WTC11 (cell line): Measurements from ENCODE around the gene PEX6. TPM values are rescaled to one million over a fixed set of nuclear protein-coding genes. Genes with fewer than 3 reads are reported as not detected.

Experiments used
- ARID4B ChIP-seq: sonication (generic); formaldehyde crosslinking; IDR thresholded peaks from 2 replicates; pipeline ENCODE4 v1.8.0; 2023; ENCODE audit warnings: missing genetic modification reagents, mild to moderate bottlenecking, borderline replicate concordance
- ATF1 ChIP-seq: sonication (generic); formaldehyde crosslinking; IDR thresholded peaks from 2 replicates; pipeline ENCODE4 v1.8.1; 2023; ENCODE audit warnings: mild to moderate bottlenecking, moderate library complexity, missing genetic modification reagents
- ATF2 ChIP-seq: sonication (generic); formaldehyde crosslinking; IDR thresholded peaks from 2 replicates; pipeline ENCODE4 v1.8.1; 2022; ENCODE audit warnings: low read depth, missing genetic modification reagents, borderline replicate concordance
- CREB1 ChIP-seq: sonication (generic); formaldehyde crosslinking; IDR thresholded peaks from 2 replicates; pipeline ENCODE4 v1.8.0; 2023; ENCODE audit warnings: mild to moderate bottlenecking, missing genetic modification reagents
- E2F5 ChIP-seq: sonication (generic); formaldehyde crosslinking; IDR thresholded peaks from 2 replicates; pipeline ENCODE4 v1.8.1; 2022; ENCODE audit warnings: mild to moderate bottlenecking, moderate library complexity, missing genetic modification reagents
- FOXK1 ChIP-seq: sonication (generic); formaldehyde crosslinking; IDR thresholded peaks from 2 replicates; pipeline ENCODE4 v1.8.0; 2022; ENCODE audit warnings: mild to moderate bottlenecking, moderate library complexity, missing genetic modification reagents
- GTF2I ChIP-seq: fragments of 250-450 bp; sonication (Bioruptor Pico); conservative IDR thresholded peaks from 2 replicates; pipeline ENCODE4 v1.4.0; 2021; ENCODE audit warnings: mild to moderate bottlenecking
- IRF2 ChIP-seq: sonication (generic); formaldehyde crosslinking; IDR thresholded peaks from 2 replicates; pipeline ENCODE4 v1.8.0; 2022; ENCODE audit warnings: low read depth, missing genetic modification reagents, borderline replicate concordance
- PRDM15 ChIP-seq: sonication (generic); formaldehyde crosslinking; IDR thresholded peaks from 2 replicates; pipeline ENCODE4 v1.8.0; 2022; ENCODE audit warnings: missing genetic modification reagents
- RORB ChIP-seq: fragments of 250-450 bp; sonication (Bioruptor Pico); IDR thresholded peaks from 2 replicates; pipeline ENCODE4 v1.9.0; 2021; ENCODE audit warnings: mild to moderate bottlenecking
- SP1 ChIP-seq: sonication (generic); formaldehyde crosslinking; conservative IDR thresholded peaks from 2 replicates; pipeline ENCODE4 v1.8.1; 2022; ENCODE audit warnings: missing genetic modification reagents
- ZNF671 ChIP-seq: fragments of 250-450 bp; sonication (Bioruptor Pico); IDR thresholded peaks from 2 replicates; pipeline ENCODE4 v1.8.0; 2021; ENCODE audit warnings: mild to moderate bottlenecking
- total RNA-seq: library from RNA; stranded (reverse); gene quantifications from 3 replicates; pipeline ENCODE4 v1.2.3, GENCODE V29; 2021
- TF ChIP-seq, protein P1 (sequence below): fragments of 250-450 bp; sonication (Bioruptor Pico); conservative IDR thresholded peaks from 2 replicates; pipeline ENCODE4 v1.9.0; 2021; ENCODE audit warnings: mild to moderate bottlenecking
- TF ChIP-seq, protein P2 (sequence below): sonication (generic); formaldehyde crosslinking; IDR thresholded peaks from 2 replicates; pipeline ENCODE4 v1.8.1; 2023; ENCODE audit warnings: mild to moderate bottlenecking, moderate library complexity, missing genetic modification reagents
- TF ChIP-seq, protein P3 (sequence below): fragments of 200-600 bp; IDR thresholded peaks from 2 replicates; pipeline ENCODE4 v1.8.0; 2022; ENCODE audit warnings: antibody characterized with exemption

PEX6 gene
- total RNA-seq, 1 experiment from 2014 or later: 8.2 TPM

DNA sequence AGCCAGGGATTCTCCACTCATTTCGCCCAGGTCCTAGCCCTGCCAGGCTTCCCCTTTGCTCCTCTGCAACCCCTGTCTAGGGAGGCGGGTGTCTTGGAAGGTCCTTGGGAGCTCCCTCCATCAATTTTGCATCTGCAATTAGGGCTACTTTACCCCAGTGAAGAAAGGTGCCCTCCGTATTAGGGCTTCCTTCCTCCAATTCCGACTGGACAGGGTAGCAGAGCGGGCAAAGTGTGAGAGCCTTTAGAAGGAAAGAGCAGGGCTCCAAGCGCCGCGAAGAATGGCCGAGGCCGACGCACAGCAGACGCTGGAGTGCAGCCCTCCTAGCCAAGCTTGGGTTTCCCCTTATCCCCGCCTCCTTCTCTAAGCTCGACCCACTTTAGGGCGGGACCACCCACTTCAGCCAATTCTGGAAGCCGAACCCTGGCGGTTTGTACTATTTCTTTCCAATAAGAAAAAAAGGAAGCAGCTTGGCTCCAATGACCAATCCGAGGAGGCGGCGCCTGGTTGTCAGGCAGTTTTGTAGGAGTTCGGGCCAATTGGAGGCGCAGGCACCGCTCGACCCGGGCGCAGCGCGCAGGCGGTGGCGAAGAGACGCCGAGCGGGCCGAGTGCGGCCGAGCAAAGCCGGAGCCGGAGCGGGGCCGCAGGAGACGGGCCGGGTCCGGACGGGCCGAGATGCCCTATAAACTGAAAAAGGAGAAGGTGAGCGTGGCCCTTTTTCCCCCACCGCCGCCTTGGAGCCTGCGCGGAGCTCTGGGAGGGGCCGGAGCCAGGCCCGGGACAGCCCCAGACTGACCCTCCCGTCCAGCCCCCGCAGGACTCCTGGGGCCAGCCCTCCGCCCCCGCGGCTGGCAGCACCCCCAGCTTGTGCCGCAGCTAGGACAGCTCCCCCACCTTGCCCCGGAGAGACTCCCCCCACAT is 5.3 kb upstream of the PEX6 start, which contains the start of gene PPP2R5D (continued):
- TF ChIP-seq, protein P1, sequence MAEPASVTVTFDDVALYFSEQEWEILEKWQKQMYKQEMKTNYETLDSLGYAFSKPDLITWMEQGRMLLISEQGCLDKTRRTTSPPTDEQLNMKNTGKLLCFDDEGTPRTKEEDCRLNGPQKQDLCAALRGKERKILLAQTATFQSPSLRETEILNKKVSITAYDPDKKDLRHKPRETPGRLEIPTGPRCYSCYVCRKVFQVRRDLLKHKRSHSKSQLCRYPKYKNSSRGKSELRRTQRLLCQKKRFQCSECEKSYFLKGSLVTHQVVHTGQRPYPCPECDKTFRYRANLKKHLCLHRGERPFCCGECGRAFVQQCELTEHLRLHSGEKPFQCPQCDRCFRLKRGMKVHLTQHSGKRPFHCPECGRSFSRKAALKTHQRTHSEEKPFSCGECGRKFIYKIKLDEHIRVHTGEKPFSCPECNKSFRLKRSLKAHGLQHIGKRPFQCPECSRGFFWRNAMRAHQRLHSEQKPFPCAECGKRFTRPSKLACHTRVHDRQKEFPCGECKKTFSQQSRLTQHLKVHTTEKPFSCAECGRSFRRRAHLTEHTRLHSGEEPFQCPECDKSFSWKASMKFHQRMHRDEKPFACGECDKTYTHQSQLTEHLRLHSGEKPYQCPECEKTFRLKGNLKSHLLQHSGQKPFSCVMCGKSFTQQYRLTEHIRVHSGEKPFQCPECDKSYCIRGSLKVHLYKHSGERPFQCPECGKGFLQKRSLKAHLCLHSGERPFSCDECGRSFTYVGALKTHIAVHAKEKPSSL (CRISPR knock-in tag): no peak
- TF ChIP-seq, protein P2, sequence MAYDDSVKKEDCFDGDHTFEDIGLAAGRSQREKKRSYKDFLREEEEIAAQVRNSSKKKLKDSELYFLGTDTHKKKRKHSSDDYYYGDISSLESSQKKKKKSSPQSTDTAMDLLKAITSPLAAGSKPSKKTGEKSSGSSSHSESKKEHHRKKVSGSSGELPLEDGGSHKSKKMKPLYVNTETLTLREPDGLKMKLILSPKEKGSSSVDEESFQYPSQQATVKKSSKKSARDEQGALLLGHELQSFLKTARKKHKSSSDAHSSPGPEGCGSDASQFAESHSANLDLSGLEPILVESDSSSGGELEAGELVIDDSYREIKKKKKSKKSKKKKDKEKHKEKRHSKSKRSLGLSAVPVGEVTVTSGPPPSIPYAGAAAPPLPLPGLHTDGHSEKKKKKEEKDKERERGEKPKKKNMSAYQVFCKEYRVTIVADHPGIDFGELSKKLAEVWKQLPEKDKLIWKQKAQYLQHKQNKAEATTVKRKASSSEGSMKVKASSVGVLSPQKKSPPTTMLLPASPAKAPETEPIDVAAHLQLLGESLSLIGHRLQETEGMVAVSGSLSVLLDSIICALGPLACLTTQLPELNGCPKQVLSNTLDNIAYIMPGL: 0 out of 2 replicates have a peak, but pooled peaks have one; percentile 16
- TF ChIP-seq CREB1 (CRISPR knock-in tag) (no peak), ARID4B (CRISPR knock-in tag) (no peak), RORB (CRISPR knock-in tag) (no peak), E2F5 (no peak), ATF2 (CRISPR knock-in tag) (no peak), FOXK1 (CRISPR knock-in tag) (no peak), GTF2I (CRISPR knock-in tag) (no peak), SP1 (CRISPR knock-in tag) (peak; percentile 81), ATF1 (CRISPR knock-in tag) (no peak), ZNF671 (no peak), IRF2 (CRISPR knock-in tag) (no peak), PRDM15 (CRISPR knock-in tag) (peak; percentile 76)
- TF ChIP-seq, protein P3, sequence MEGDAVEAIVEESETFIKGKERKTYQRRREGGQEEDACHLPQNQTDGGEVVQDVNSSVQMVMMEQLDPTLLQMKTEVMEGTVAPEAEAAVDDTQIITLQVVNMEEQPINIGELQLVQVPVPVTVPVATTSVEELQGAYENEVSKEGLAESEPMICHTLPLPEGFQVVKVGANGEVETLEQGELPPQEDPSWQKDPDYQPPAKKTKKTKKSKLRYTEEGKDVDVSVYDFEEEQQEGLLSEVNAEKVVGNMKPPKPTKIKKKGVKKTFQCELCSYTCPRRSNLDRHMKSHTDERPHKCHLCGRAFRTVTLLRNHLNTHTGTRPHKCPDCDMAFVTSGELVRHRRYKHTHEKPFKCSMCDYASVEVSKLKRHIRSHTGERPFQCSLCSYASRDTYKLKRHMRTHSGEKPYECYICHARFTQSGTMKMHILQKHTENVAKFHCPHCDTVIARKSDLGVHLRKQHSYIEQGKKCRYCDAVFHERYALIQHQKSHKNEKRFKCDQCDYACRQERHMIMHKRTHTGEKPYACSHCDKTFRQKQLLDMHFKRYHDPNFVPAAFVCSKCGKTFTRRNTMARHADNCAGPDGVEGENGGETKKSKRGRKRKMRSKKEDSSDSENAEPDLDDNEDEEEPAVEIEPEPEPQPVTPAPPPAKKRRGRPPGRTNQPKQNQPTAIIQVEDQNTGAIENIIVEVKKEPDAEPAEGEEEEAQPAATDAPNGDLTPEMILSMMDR: no peak
